WERI-Rb-1 (cell line): Measurements from ENCODE around the gene MRPL41.

ENCODE experiments used
- DNase-seq: peaks from one replicate; pipeline ENCODE4 v3.0.0-alpha.2; 2020
- H3K27ac ChIP-seq: fragments of 250-450 bp; sonication (Bioruptor Pico); 2 replicates; pipeline ENCODE4 v1.5.1; 2020; ENCODE audit warnings: mild to moderate bottlenecking, moderate library complexity
- H3K27me3 ChIP-seq: fragments of 250-450 bp; sonication (Bioruptor Pico); 2 replicates; pipeline ENCODE4 v1.5.1; 2021; ENCODE audit warnings: mild to moderate bottlenecking, low read depth, moderate library complexity; ENCODE audit not compliant: insufficient read depth, severe bottlenecking
- H3K36me3 ChIP-seq: fragments of 250-450 bp; sonication (Bioruptor Pico); 2 replicates; pipeline ENCODE4 v1.5.1; 2020; ENCODE audit warnings: mild to moderate bottlenecking, moderate library complexity
- H3K4me3 ChIP-seq: 2 replicates; pipeline ENCODE4 v1.5.1; 2011; ENCODE audit warnings: low read depth, mild to moderate bottlenecking, control low read depth, low read length
- H3K9me3 ChIP-seq: fragments of 250-450 bp; sonication (Bioruptor Pico); 2 replicates; pipeline ENCODE4 v1.5.1; 2021; ENCODE audit warnings: mild to moderate bottlenecking, moderate library complexity; ENCODE audit not compliant: severe bottlenecking
- TF ChIP-seq, protein P1 (sequence below): IDR thresholded peaks from 2 replicates; pipeline ENCODE4 v1.5.1; 2011; ENCODE audit warnings: low read depth, mild to moderate bottlenecking, control low read depth, inconsistent platforms, low read length

Gene MRPL41

GRCh38 chr9:137598943-137599342 lies 47.3 kb downstream of the MRPL41 start:
- no peaks in the 10 kb centered on the region for H3K9me3 ChIP-seq
- no peaks in the 10 kb centered on the region for H3K36me3 ChIP-seq
- H3K27me3 ChIP-seq: no peaks in the 10 kb centered on the region
- DNase-seq: no peak
- TF ChIP-seq, protein P1, sequence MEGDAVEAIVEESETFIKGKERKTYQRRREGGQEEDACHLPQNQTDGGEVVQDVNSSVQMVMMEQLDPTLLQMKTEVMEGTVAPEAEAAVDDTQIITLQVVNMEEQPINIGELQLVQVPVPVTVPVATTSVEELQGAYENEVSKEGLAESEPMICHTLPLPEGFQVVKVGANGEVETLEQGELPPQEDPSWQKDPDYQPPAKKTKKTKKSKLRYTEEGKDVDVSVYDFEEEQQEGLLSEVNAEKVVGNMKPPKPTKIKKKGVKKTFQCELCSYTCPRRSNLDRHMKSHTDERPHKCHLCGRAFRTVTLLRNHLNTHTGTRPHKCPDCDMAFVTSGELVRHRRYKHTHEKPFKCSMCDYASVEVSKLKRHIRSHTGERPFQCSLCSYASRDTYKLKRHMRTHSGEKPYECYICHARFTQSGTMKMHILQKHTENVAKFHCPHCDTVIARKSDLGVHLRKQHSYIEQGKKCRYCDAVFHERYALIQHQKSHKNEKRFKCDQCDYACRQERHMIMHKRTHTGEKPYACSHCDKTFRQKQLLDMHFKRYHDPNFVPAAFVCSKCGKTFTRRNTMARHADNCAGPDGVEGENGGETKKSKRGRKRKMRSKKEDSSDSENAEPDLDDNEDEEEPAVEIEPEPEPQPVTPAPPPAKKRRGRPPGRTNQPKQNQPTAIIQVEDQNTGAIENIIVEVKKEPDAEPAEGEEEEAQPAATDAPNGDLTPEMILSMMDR: no peak
- no peak overlapping the region for H3K4me3 ChIP-seq
- no peak overlapping the region for H3K27ac ChIP-seq
